Islet of Langerhans (tissue), 1 donor: ENCODE data around the gene SETBP1.

Source experiments
- FAIRE-seq: peaks from one replicate; lab custom pipeline; 2011; peaks lifted over from hg19 to GRCh38; lab: Jason Lieb, UNC

SETBP1 gene

DNA sequence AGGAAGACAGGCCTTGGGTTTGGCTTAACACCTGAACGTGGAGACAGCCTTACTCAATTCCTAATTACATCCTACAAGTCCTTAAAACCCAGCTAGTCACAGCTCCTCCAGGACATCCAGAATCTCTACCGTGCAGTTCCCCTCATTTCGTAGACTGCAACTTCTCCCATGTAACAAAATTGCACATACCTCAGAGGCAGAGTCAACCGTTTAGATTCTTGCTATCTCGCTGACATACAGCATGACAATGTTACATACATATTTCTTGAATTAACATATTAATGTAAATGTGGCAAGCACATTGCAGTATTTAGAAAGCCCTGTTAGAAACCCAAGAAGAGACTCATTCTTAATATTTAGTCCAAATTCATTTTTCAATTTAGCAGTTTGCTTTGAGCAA, 358.7 kb downstream of the SETBP1 start:
- no peak for FAIRE-seq

DNA sequence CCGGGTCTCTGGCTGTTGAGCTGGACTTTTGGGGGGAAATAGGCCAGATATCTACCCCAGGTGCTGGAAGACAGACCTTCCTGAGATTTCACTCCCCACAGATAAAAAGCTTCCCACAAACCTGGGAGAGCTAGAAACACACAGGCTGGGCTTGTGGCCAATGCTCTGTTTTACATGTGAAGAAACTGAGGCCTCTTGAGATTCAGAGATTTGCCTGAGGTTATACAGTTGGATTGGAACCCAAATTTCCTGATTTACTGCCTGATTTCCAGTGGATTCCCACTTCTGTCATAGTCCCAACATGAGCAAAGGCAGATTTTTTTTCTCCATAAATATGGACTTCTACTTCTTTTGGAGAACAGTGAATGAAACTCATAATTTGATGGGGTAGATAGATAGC, 360.2 kb downstream of the SETBP1 start:
- FAIRE-seq, result no peak

DNA sequence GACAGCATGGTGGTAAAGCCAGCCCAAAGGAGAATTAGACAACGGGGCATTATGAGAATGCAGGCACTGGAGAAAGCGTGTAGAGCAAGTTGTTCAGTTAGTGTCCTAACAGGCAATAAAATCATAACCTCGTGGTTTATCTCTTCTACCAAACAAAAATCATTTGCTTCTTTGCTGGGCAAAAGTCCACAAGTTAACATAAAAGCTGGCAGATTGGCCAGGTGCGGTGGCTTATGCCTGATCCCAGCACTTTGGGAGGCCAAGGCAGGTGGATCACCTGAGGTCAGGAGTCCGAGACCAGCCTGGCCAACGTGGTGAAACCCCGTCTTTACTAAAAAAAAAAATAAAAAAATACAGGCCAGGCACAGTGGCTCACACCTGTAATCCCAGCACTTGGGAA, 364.1 kb downstream of the SETBP1 start:
- no peak for FAIRE-seq

DNA sequence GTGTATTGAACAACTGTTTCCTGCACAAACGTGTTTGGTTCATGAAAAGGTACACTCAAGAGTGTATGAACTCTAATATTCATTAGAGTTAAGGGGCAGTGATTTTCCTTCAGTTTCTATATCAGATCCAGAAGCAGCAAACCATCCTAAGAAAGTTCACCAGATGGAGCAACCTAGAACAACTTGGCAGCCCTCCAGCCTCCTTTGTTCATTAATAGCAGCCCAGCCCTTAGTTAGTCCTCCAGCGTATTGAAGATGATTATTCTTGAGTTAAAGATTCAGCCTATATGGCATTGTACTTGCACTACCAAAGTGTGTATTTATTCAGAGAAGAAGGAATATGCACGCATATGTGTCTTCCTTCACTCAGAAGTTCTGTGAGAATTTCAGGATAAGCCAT, 365.5 kb downstream of the SETBP1 start:
- FAIRE-seq, result no peak

DNA sequence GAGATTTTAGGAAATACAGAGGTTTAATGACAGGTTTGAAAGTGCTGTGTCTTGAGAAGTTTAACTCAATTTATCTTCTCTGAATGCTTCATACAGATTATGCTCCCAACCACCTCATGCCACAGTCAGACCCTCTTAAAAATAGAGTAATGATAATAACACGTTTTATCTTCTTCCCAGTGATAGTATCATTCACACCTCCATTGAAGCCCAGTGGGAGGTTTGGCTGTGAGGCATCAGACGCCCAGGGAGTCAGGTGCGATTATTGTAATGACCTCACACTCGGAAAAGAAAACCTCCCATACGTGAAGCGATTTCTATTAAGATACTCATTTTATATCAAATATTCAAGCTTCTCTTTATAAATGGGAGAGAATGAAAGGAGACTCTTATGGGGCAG, 366.3 kb downstream of the SETBP1 start:
- FAIRE-seq, result no peak

DNA sequence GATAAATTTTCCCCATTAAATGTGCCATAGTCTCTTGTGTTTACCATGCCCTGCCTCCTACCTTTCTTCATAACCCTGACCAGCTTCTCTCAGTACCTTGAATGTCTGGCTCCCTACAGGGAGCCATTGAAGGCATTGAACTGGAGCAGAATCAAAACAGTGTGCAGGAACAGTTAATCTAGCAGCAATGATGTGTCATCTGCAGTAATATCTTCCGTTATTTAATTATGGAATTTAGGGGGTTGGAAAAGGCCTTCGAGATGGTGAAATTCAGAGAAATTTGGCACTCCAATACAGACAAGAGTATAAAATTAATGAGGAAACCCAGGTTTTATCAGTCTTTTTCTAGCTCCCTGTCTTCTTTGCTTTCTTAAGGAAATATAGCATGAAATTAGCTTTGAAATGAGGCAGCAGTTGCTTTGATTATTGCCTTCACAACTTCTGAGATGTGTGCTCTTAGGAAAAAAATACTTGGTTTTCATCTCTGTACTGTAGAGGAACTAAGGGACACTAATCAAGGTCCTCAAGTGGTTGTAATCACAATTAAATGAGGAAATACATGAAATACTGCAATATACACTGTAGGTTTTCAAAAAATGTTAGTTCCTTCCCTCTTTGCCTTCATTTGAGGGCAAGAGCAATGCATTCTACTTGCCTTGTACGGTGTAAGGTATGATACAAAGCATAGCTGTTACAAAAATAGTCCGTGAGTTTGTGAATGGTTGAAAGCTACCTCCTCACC, 369.1 kb downstream of the SETBP1 start:
- FAIRE-seq, result no peak

DNA sequence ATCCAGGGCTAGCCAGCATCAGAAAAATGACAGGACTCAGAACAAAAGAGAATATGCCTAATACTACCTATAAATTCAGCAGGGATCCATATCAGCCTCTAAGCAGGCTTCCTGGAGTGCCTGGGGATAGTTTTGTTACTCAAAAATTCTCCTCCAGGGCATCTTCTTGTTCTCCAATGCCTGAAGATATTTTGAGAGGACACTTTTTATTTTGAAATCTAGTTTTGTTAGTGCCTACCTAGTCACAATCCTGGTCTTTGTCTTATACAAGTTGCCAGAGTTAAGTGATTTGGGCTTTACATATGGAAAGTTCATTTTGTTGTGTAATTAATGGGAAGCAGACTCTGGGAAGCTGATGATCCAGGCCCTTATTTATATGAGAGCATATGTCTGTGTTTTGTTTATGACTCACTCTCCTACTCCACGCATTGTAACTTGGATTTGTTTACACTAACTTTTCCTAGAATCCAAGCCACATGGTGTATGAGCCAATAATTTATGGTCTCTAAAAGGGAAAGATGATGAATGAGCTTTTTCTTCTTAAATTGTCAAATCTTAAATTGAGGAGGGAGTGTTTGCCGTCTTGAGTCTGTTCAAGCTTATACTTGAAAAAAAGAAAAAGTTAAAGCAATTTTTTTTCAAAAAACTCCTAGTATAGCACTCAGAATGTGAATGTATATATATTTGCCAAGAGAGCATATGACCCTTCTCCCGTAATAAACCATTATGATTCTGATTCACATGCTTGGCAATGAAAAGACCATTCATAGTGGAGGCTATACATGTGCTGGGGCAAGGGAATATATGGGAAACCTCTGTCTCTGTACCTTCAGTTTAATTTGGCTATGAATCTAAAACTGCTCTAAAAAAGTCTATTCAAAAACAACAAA, 370.3 kb downstream of the SETBP1 start:
- FAIRE-seq, result no peak

DNA sequence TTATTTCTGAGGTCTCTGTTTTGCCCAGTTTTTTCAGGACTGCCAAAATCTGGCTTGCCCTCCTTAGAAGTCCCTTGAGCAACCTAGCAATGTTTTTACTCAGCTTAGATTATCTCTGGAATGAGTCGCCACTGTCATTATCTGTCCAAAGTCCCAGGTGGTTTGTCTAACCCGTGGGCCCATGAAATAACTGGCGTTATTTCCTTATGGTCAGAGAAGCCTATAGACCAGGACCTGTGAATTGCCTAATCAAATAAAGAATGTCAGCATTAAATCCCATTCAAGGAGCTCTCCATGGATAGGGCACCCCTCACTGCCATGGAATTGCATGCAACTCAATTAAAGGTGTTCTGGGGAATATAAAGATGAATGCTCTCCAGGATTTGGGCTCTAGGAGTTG, 373.9 kb downstream of the SETBP1 start:
- FAIRE-seq, result no peak

DNA sequence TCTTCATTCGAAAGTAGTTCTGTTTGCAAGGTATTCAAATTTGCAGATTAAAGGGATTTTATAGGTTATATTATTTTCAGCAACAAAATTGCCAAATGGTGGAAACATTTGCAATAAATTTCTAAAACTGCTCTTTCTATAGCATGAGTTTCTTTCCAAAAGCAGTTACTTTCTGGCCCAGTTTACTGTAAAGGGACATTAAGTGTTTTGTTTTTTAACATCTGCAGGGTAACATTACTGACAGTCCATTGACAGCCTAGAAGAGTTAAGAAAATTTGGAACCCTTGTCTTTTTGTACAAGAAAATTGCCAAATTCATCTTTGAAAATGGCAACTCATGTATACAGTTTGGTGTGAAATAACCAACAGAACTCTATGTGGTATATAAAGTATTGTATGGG, 375.1 kb downstream of the SETBP1 start:
- FAIRE-seq, result no peak

DNA sequence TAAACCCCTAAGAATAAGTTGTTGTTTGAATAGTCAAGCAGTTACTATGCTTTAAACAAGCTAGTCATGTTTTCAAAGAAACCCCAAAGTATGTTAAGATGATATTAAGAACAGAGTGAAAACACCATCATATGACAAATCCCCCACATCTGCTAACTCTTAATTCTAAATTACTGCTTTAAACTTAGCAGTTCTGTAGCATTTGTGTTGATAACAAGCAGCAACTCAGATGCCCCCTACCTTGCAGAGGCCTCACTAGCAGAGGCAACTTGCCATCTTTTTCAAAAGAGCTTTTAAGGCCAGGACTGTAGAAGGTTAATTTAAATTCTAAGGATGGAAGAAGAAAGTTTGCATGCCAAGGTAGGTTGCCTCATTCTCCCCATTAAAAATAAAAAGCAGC, 376.2 kb downstream of the SETBP1 start:
- no peak for FAIRE-seq

DNA sequence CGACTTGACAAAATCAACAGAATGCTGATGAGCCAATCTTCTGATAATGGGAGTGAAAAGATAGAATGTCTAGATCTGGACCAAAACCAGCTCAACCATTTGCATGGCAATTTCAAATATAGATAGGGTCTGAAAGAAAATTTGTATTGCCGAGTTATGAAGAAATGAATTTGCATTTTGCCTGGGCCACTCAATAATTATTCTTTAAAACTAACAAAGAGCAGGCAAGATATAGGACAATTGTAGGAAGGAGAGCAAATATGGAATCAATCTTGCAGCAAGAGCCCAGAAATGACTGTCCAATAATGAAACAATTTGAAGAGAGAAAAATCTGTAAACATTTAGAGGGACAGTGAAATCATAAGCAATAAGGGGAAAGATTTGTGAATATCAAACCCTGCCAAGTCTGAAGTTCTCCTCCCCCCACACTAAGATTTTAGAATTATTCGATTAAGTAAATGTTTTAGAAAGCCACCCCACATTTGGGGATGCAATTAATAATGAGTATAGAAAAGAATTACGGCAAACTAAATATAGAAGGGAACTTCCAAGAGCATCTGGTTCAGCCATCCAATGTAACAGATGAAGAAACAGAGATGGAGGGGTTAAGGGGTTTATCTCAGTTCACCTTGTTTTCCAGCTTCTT, 377.4 kb downstream of the SETBP1 start:
- no peak for FAIRE-seq

DNA sequence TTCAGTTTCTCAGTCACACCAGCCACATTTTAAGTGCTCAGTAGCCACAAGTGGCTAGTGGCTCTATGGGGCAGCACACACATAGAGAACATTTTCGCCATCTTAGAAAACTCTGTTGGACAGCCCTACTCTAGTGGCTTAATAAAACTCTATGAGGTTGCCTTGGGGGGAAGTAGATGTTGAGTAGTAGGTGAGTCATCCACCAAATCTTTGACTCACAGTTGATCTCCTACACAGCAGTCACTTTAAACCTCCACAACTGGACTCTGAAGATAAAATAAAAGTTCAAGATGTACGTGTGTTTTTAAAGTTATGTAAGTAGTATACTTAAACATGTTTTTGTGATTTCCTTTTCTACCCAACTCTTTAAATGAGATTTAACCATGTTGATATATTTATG, 379.0 kb downstream of the SETBP1 start:
- FAIRE-seq, result peak; percentile 81

DNA sequence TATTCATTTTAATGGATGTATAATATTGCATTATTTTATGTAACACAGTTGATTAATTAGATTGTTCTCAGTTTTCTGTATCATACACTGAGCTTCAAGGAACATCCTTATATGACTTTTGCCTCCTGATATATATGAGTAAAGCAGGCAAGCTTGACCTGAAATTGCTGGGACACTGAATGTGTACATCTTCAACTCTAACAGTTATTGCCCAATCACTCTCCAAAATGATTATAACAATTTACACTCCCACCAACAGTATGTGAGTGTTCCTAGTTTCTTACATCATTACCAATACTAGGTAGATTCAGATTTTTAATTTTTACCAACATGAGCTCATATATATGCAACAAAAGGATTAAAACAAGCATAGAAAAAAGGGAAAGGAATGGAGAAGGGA, 379.4 kb downstream of the SETBP1 start:
- no peak for FAIRE-seq

DNA sequence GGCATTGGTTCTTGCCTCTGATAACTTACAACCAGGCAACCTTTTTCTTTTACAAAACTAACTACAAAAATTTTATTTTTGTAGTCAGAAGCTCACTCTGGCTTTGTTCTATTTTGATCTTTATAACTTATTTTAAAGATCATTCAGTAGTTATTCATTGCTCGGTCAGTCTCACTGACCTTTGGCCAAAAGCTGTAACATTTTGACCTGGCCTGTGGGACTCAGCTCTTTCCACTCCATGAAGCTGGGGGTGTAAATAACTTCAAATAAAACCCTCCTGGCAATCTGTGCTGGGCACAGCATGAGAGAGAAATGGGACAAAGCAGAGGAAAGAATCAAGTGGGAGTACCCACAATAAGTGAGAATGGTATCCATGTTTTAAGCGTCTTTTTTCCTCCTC, 380.7 kb downstream of the SETBP1 start:
- FAIRE-seq, result no peak

DNA sequence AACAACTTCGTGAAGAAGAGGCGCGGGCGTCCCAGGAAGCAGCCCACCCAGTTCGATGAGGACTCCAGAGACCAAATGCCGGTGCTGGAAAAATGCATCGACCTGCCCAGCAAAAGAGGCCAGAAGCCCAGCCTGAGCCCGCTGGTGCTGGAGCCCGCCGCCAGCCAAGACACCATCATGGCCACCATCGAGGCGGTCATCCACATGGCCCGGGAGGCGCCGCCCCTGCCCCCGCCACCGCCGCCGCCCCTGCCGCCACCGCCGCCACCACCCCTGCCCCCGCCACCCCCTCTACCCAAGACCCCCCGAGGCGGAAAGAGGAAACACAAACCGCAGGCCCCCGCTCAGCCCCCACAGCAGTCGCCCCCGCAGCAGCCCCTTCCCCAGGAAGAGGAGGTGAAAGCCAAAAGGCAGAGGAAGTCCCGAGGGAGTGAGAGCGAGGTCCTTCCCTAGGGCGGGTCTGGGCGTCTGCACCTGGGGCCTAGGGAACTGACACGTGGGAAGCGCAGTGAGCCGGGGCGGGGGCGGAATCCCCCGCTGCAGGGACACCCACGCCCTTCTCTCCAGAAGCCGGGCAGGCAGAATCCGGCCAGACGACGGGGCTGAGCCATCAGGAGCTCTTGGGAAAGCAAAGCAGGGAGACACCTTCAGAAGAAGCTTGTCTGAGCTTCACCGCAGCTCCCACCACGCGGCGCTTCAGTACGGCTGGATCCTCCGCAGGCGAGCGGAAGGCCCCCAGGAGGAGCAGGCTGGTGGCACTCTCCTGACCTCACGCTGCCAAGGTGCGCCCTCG, 382.8 kb downstream of the SETBP1 start:
- no peak for FAIRE-seq

DNA sequence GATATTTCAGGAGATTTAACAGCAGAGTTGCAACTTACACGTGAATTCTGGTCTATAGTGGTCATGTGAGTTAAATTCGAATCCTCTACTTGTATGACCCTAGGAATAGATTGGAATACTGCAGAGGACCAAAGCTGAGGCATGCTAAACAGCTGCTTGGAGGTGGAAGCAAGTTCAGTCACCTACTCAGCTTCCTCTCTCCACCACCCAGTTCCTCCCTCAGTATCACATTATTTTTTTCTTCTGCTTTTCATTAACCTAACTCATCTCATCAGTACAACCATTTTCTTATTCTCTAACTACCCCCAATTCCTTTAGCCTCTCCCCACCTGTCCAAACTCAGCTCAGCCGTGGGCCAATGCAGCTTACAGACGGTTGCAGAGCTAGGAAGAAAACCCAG, 385.5 kb downstream of the SETBP1 start:
- no peak for FAIRE-seq

DNA sequence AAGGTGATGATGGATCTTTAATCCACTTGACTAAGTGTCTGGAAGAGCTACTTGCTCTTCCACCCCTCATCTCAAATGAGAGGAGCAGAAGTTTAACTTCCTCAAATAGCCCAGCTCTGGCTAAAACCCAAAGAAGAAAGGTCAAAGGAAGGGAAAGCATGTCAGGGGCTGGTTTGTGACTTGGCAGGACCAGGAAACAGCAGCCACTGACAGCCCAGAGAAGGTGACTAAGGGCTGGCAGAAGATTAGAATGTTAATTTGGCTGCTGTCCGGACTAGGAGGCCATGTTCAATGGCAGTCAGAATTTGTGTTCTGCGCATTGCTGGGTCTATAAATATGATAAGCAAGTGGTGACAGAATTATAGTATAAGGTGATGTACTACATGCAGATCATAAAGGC, 386.2 kb downstream of the SETBP1 start:
- no peak for FAIRE-seq

DNA sequence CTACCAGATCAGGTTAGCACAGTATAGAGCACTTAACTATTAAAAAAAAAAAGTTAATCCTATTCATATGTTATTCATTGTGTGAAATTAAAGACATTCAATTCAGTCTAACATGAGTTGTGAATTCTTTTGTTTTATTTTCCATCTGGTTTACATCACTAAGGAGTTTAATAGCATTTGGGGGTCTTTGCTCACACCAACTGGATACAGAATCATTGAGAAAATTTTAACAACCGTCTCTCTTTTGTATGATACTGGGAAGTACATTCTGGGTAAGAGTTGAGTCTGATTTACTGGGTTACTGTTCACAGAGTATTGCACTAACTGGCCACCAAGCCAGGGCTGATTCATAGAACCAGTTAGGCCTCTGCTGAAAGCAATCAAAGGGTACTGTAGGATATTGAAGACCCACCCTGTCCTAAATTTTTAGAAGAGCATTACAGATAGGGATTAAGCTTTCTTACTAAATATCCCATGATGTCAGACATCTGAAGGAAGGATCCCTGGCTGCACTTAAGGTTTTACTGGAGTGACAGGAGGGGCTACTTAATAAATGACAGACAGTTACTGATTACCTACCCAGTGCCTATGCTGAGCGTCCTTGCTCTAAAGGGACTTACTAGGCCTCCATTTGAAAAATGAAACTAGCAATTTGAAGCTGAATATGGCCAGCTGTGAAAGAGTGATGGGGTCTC, 387.9 kb downstream of the SETBP1 start:
- no peak for FAIRE-seq

DNA sequence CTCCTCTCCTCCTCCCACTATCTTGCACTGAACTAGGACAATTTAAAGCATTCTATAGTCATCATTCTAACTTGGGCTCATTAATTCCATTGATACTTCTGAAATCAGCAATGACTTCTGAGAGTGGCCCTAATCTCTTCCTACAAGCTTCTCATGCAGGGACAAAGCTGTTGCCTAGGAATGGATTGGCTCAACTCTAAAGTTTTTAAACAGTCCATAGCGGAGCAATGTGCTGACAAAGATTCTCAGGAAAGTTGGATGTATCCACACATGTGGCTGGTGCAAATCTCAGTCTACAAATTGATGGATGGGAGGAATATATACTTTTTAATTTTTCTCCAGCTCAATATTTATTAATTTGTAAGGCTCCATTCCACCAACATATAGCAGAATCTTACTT, 388.9 kb downstream of the SETBP1 start:
- no peak for FAIRE-seq

DNA sequence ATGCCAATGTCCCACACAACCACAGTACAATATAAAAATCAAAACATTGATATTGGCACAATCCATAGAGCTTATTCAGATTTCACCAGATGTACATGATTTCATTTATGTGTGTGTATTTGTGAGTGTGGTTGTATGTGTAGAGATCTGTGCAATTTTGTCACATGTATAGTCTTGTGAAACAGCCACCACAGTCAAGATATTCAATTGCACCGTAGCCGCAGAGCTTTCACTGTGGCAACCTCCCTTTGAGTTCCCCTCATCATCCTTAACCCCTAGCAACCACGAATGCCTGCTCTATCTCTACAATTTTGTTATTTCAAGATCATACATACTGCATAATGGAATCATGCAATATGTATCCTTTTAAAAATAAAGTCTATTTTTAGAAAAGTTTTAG, 391.3 kb downstream of the SETBP1 start:
- no peak for FAIRE-seq

DNA sequence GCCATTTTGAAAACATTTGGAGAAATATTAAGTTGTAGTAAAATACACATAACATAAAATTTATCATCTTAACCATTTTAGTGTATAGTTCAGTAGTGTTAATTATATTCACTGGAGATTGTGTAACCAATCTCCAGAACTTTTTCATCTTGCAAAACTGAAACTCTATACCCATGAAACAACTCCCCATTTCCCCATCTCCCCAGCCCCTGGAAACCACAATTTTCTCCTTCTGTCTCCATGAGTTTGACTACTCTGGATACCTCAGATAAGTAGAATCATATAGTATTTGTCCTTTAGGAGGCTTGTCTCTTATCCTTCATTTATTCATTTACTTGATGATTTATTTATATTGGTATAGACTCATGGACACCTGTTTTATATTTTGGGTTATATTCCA, 392.9 kb downstream of the SETBP1 start:
- FAIRE-seq, result no peak
